SK-N-SH (cell line): Measurements from ENCODE around the gene RGMA. TPM values are rescaled to one million over a fixed set of nuclear protein-coding genes. Genes with fewer than 3 reads are reported as not detected.

Source experiments
- CTCF ChIA-PET: fragments of 300-600, 350-600 bp; formaldehyde crosslinking; extraction: SDS; loops from one replicate; lab custom pipeline; 2021; lab: Yijun Ruan, JAX
- POLR2A ChIA-PET: fragments of 350-600 bp; sonication (Branson Sonifier 250); formaldehyde crosslinking; extraction: SDS; loops from one replicate; lab custom pipeline; 2020; ENCODE audit warnings: antibody characterized with exemption, inconsistent platforms; lab: Yijun Ruan, JAX
- DNase-seq: peaks from one replicate; pipeline ENCODE4 v3.0.0; 2012
- H2AFZ ChIP-seq: fragments of 200-600 bp; sonication (generic); 2 replicates; pipeline ENCODE4 v1.8.1; 2016; ENCODE audit warnings: antibody characterized with exemption, mild to moderate bottlenecking, low read depth
- H3F3A ChIP-seq: fragments of 200-600 bp; sonication (generic); replicated peaks from 2 replicates; pipeline ENCODE3; 2016; ENCODE audit warnings: antibody characterized with exemption, mild to moderate bottlenecking; ENCODE audit not compliant: insufficient read depth
- H3K27ac ChIP-seq, 2 experiments: fragments of 200-500 bp in 1 of 2; fragments of 200-600 bp in 1 of 2; sonication (Bioruptor generic) in 1 of 2; sonication (generic), shearing (Covaris generic) in 1 of 2; 2 replicates each; pipeline versions ENCODE4 v1.5.1 to v1.6.1; 2014 to 2016; ENCODE audit warnings: low read depth in 2 of 2, inconsistent platforms in 1 of 2, low read length in 1 of 2, mild to moderate bottlenecking in 1 of 2, mixed read lengths in 1 of 2
- H3K27me3 ChIP-seq: fragments of 200-600 bp; sonication (generic), shearing (Covaris generic); 2 replicates; pipeline ENCODE4 v1.6.1; 2016; ENCODE audit warnings: mixed run types; ENCODE audit not compliant: insufficient read depth
- H3K36me3 ChIP-seq, 2 experiments: fragments of 200-500 bp in 1 of 2; fragments of 200-600 bp in 1 of 2; sonication (Bioruptor generic) in 1 of 2; sonication (generic) in 1 of 2; replicated peaks in 1 of 2; 2 replicates each; pipeline versions ENCODE3 to v1.5.1; 2014 to 2016; ENCODE audit warnings: low read length in 1 of 2, mild to moderate bottlenecking in 1 of 2; ENCODE audit not compliant: insufficient read depth in 2 of 2, control insufficient read depth in 1 of 2
- H3K4me1 ChIP-seq, 2 experiments: fragments of 200-500 bp in 1 of 2; fragments of 200-600 bp in 1 of 2; sonication (Bioruptor generic) in 1 of 2; sonication (generic), shearing (Covaris generic) in 1 of 2; 2 replicates each; pipeline versions ENCODE4 v1.5.1 to v1.6.1; 2014 to 2016; ENCODE audit warnings: low read depth in 1 of 2, low read length in 1 of 2, mixed run types in 1 of 2; ENCODE audit not compliant: insufficient read depth in 2 of 2, control insufficient read depth in 1 of 2
- H3K4me2 ChIP-seq: fragments of 200-600 bp; sonication (generic), shearing (Covaris generic); 2 replicates; pipeline ENCODE4 v1.6.1; 2017; ENCODE audit warnings: mixed run types
- H3K4me3 ChIP-seq, 2 experiments: fragments of 200-500 bp in 1 of 2; fragments of 200-600 bp in 1 of 2; sonication (Bioruptor generic) in 1 of 2; sonication (generic), shearing (Covaris generic) in 1 of 2; 2 replicates each; pipeline versions ENCODE4 v1.5.1 to v1.8.1; 2014 to 2016; ENCODE audit warnings: low read depth in 2 of 2, inconsistent platforms in 1 of 2, low read length in 1 of 2, mild to moderate bottlenecking in 1 of 2, mixed read lengths in 1 of 2, moderate library complexity in 1 of 2
- H3K79me2 ChIP-seq: fragments of 200-600 bp; sonication (generic); 2 replicates; pipeline ENCODE4 v1.8.1; 2017; ENCODE audit warnings: mild to moderate bottlenecking; ENCODE audit not compliant: insufficient read depth
- H3K9ac ChIP-seq: fragments of 200-600 bp; sonication (generic); 2 replicates; pipeline ENCODE4 v1.6.1; 2017; ENCODE audit warnings: mixed run types
- H3K9me2 ChIP-seq: fragments of 200-600 bp; sonication (generic); 2 replicates; pipeline ENCODE4 v1.6.1; 2017; ENCODE audit warnings: mixed run types
- H3K9me3 ChIP-seq: fragments of 200-600 bp; sonication (generic); 2 replicates; pipeline ENCODE4 v1.6.1; 2017; ENCODE audit warnings: mixed run types, mild to moderate bottlenecking, moderate library complexity
- H4K20me1 ChIP-seq: fragments of 200-600 bp; sonication (generic); 2 replicates; pipeline ENCODE4 v1.6.1; 2017; ENCODE audit warnings: mild to moderate bottlenecking, mixed run types; ENCODE audit not compliant: insufficient read depth
- FOXM1 ChIP-seq: IDR thresholded peaks from 2 replicates; pipeline ENCODE4 v1.4.0; 2012; ENCODE audit warnings: low read depth, mild to moderate bottlenecking
- IRF3 ChIP-seq: fragments of 150-350 bp; IDR thresholded peaks from 2 replicates; pipeline ENCODE4 v1.6.1; 2016; ENCODE audit warnings: mild to moderate bottlenecking, low read depth, low read length
- MXI1 ChIP-seq: IDR thresholded peaks from 2 replicates; pipeline ENCODE4 v1.6.1; 2012; ENCODE audit warnings: mild to moderate bottlenecking, low read depth, low read length, improper control_type of control experiment
- NFIC ChIP-seq: IDR thresholded peaks from 2 replicates; pipeline ENCODE4 v1.4.0; 2012; ENCODE audit warnings: borderline replicate concordance
- RAD21 ChIP-seq: IDR thresholded peaks from 2 replicates; pipeline ENCODE4 v1.6.1; 2012; ENCODE audit warnings: mild to moderate bottlenecking, low read length
- RCOR1 ChIP-seq: fragments of 150-350 bp; IDR thresholded peaks from 2 replicates; pipeline ENCODE4 v1.6.1; 2017; ENCODE audit warnings: antibody characterized with exemption, low read length
- USF1 ChIP-seq: IDR thresholded peaks from 2 replicates; pipeline ENCODE4 v1.4.0; 2012; ENCODE audit warnings: low read depth, borderline replicate concordance
- WGBS: methylation state at CpG from one replicate; pipeline ENCODE4 v1.1.6; 2017; ENCODE audit warnings: low lambda C conversion rate; 5-methylcytosine and 5-hydroxymethylcytosine counted together
- polyA plus RNA-seq, 3 experiments: library from polyadenylated mRNA; depleted of rRNA; stranded (reverse); fragments of >200 nt; gene quantifications; 2 replicates each; pipeline ENCODE4 v1.2.3, GENCODE V29; 2012
- TF ChIP-seq, protein P1 (sequence below): IDR thresholded peaks from 2 replicates; pipeline ENCODE4 v1.6.1; 2012; ENCODE audit warnings: mild to moderate bottlenecking, low read depth, low read length, moderate library complexity

RGMA gene
- polyA plus RNA-seq, 1 of the 3 experiments (the other 2 are of a cell fraction) = 1.5 TPM

DNA sequence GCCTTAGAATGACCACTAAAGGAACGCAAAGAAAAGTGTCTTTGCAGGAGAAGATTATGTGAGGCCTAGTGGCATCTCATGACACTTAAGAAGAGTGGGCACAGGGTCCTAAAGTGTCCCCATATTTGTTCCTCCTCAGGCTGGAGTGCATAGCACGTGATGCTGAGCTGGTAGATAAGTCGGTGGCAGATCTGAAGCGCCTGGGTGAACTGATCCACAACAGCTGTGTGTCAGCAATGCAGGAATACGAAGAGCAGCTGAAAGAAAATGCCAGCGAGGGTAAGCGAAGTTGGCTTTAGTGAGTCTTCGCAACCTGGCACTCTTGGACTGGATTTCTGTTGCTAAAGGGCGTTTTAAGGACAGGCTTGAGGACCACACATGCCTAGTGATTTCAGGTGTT lies 96.3 kb downstream of the RGMA start:
- Histone ChIP-seq H3F3A (no peaks in the 10 kb centered on the region), H3K27ac (no peak overlapping the region), H3K4me3 (no peak overlapping the region), H3K4me2 (no peak overlapping the region), H3K79me2 (peaks cover 83% of the 10 kb centered on the region), H3K36me3 (peaks cover 90 to 99% of the 10 kb centered on the region in 2 experiments), H3K9ac (no peak overlapping the region), H3K4me1 (peaks cover 0 to 2% of the 10 kb centered on the region in 2 experiments; a peak in 2 of 4 replicates), H4K20me1 (peaks cover 20% of the 10 kb centered on the region), H3K27me3 (no peaks in the 10 kb centered on the region), H3K9me3 (no peaks in the 10 kb centered on the region), H2AFZ (no peak overlapping the region), H3K9me2 (no peaks in the 10 kb centered on the region)
- ChIA-PET CTCF (no interaction called here), POLR2A (interaction anchor here (0.9 kb wide), 1 partner anchor 27 kb away, joined by 7 read pairs; no protein-coding TSS in a partner anchor)
- TF ChIP-seq RCOR1 (no peak), NFIC (no peak), RAD21 (no peak), IRF3 (no peak), USF1 (no peak)
- TF ChIP-seq, protein P1, sequence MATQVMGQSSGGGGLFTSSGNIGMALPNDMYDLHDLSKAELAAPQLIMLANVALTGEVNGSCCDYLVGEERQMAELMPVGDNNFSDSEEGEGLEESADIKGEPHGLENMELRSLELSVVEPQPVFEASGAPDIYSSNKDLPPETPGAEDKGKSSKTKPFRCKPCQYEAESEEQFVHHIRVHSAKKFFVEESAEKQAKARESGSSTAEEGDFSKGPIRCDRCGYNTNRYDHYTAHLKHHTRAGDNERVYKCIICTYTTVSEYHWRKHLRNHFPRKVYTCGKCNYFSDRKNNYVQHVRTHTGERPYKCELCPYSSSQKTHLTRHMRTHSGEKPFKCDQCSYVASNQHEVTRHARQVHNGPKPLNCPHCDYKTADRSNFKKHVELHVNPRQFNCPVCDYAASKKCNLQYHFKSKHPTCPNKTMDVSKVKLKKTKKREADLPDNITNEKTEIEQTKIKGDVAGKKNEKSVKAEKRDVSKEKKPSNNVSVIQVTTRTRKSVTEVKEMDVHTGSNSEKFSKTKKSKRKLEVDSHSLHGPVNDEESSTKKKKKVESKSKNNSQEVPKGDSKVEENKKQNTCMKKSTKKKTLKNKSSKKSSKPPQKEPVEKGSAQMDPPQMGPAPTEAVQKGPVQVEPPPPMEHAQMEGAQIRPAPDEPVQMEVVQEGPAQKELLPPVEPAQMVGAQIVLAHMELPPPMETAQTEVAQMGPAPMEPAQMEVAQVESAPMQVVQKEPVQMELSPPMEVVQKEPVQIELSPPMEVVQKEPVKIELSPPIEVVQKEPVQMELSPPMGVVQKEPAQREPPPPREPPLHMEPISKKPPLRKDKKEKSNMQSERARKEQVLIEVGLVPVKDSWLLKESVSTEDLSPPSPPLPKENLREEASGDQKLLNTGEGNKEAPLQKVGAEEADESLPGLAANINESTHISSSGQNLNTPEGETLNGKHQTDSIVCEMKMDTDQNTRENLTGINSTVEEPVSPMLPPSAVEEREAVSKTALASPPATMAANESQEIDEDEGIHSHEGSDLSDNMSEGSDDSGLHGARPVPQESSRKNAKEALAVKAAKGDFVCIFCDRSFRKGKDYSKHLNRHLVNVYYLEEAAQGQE = no peak
- DNase-seq = no peak
- WGBS = 89% methylated on average over 9 of the region's 9 CpGs

DNA sequence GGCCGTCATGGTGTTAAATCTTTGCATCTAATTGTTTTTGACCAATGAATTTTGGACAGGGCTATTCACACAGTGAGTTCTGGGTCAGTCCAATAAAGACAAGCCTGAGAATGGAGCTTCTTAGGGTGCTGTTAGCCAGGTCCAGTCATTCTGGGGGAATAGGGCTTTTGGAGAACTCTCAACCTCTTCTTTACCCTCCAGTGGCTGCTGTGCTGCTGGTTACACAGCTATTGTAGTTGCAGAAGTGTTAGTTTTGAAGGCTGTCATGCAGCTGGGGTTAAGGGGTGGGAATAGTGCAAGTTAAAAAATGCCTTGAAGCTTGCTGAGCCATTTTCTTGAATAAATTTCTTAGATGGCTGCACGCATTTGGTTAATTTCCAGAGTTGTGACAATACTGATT lies 99.0 kb downstream of the RGMA start:
- H3K36me3 ChIP-seq = peaks cover 86 to 99% of the 10 kb centered on the region in 2 experiments

More for the DNA sequence above, 99.0 kb downstream of the RGMA start:
- H3K79me2 ChIP-seq = peaks cover 83% of the 10 kb centered on the region
- no peaks in the 10 kb centered on the region for H3K9me2 ChIP-seq
- no peak overlapping the region for H3K9ac ChIP-seq
- 100% methylated on average over 2 of the region's 2 CpGs for WGBS
- H2AFZ ChIP-seq = no peak overlapping the region
- no peak for TF ChIP-seq MXI1
- no peak for TF ChIP-seq FOXM1
- H3F3A ChIP-seq = peaks cover 8% of the 10 kb centered on the region
- H3K27ac ChIP-seq = no peak overlapping the region
- no peak for DNase-seq
- ChIA-PET POLR2A (no interaction called here), CTCF (no interaction called here)
- no peak overlapping the region for H3K4me2 ChIP-seq
- H3K4me1 ChIP-seq = peaks cover 0 to 2% of the 10 kb centered on the region in 2 experiments; a peak in 2 of 4 replicates
- H4K20me1 ChIP-seq = peaks cover 11% of the 10 kb centered on the region
- no peaks in the 10 kb centered on the region for H3K27me3 ChIP-seq
- no peaks in the 10 kb centered on the region for H3K9me3 ChIP-seq
- no peak overlapping the region for H3K4me3 ChIP-seq
